BLaER1 treated with 17β-estradiol and CSF1 and Interleukin-3, amounts not matched to agents 10 nM and 100 nM (cell line): ENCODE results near the gene FHIT.

Experiments used
- H3K27ac ChIP-seq, 11 experiments: shearing (Covaris generic); formaldehyde crosslinking; 2 replicates each; pipeline ENCODE4 v1.8.1; 2022
- H3K27me3 ChIP-seq, 11 experiments: shearing (Covaris generic); formaldehyde crosslinking; 2 replicates each; pipeline ENCODE4 v1.8.1; 2022
- H3K36me3 ChIP-seq, 11 experiments: shearing (Covaris generic); formaldehyde crosslinking; 2 replicates each; pipeline ENCODE4 v1.8.1; 2022
- H3K4me1 ChIP-seq, 10 experiments: shearing (Covaris generic); formaldehyde crosslinking; 2 replicates each; pipeline ENCODE4 v1.8.1; 2022
- H3K4me2 ChIP-seq, 11 experiments: shearing (Covaris generic); formaldehyde crosslinking; 2 replicates each; pipeline ENCODE4 v1.8.1; 2022
- H3K4me3 ChIP-seq, 10 experiments: shearing (Covaris generic); formaldehyde crosslinking; 2 replicates each; pipeline ENCODE4 v1.8.1; 2022
- H3K9ac ChIP-seq, 11 experiments: shearing (Covaris generic); formaldehyde crosslinking; 2 replicates each; pipeline ENCODE4 v1.8.1; 2022
- H3K9me3 ChIP-seq, 11 experiments: shearing (Covaris generic); formaldehyde crosslinking; replicated peaks in 1 of 11; 2 replicates each; pipeline ENCODE4 v1.8.1; 2022
- H4K20me1 ChIP-seq, 11 experiments: shearing (Covaris generic); formaldehyde crosslinking; 2 replicates each; pipeline ENCODE4 v1.8.1; 2022
- Cebpa-rat ChIP-seq, 11 experiments: shearing (Covaris generic); IDR thresholded peaks; 2 replicates each; pipeline ENCODE4 v1.8.1; 2022

FHIT gene

DNA sequence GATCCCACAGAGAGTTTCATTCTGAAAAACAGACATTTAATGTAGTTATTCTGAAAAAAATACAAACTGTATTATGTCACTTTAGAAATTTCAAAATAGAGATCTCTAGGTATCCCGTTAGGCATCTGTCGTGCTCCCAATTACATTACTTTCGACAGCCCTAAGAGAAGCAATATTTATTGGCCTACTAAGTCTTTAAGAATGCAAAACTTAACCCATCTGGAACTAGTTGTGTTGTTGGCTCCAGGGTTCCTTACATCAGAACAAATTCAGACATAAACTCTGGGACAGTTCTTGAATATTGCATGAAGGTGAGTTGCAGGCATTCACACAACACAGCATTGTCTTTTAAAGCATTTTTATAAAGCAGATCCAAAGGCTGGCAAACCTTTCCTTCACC, 498.4 kb downstream of the FHIT start:
- Histone ChIP-seq H3K27ac (no peak overlapping the region), H4K20me1 (no peaks in the 10 kb centered on the region), H3K4me2 (no peak overlapping the region), H3K27me3 (no peaks in the 10 kb centered on the region), H3K9me3 (peaks cover 14 to 22% (median 17%) of the 10 kb centered on the region in 11 experiments), H3K9ac (no peak overlapping the region), H3K4me3 (no peak overlapping the region), H3K36me3 (no peaks in the 10 kb centered on the region), H3K4me1 (peaks cover 3 to 6% (median 6%) of the 10 kb centered on the region in 10 experiments; a peak in 18 of 20 replicates)
- no peak for TF ChIP-seq Cebpa-rat (IDR thresholded peaks at IDR 0.05)

DNA sequence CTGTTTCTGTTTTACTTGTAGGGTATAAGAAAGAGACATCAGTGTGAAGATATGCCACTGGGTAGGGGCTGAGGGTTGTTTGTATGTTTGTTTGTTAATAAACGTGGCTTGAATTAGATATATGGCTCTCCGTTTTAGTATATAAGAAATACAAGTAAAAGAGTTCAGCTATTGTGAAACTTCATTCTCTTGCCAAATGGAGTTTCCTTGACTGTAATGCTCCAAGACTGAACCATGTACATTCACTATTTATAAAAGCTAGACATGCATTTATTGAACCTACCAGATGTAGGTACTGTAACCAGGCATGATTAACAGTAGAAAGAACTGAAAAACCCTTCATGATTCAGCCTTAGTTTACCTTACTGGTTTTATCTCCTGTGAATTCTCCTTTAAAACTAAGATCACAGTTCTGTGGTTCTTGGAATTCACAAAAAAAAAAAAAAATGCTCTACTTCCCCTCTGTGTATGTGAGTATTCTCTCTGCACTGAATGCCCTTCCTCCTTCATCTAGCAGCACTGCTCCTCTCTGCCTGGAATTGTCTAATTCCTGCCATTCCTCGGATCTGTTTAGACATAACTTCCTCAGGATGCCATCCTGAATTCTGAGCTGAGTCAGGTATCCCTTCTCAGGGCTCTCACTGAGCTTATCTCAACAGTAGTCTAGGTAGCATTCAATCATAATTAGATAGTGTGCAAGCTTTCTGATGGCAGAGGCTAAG, 504.4 kb downstream of the FHIT start:
- Histone ChIP-seq H3K4me1 (peaks cover 7 to 18% (median 13%) of the 10 kb centered on the region in 10 experiments; a peak in 19 of 20 replicates), H4K20me1 (no peaks in the 10 kb centered on the region), H3K4me2 (peak overlapping the region in 1 of 11 experiments; percentile 2; a peak in 1 of 22 replicates), H3K27ac (no peak overlapping the region), H3K9me3 (peaks cover 14 to 22% (median 17%) of the 10 kb centered on the region in 11 experiments), H3K9ac (no peak overlapping the region), H3K36me3 (no peaks in the 10 kb centered on the region), H3K27me3 (no peaks in the 10 kb centered on the region), H3K4me3 (no peak overlapping the region)
- no peak for TF ChIP-seq Cebpa-rat (IDR thresholded peaks at IDR 0.05)

- Histone ChIP-seq H3K4me1 (peaks cover 7 to 18% (median 13%) of the 10 kb centered on the region in 10 experiments; a peak in 19 of 20 replicates), H3K9ac (no peak overlapping the region), H3K27ac (no peak overlapping the region), H3K4me3 (no peak overlapping the region), H3K4me2 (peak overlapping the region in 1 of 11 experiments; percentile 2; a peak in 1 of 22 replicates), H3K9me3 (peaks cover 13 to 22% (median 17%) of the 10 kb centered on the region in 11 experiments), H4K20me1 (no peaks in the 10 kb centered on the region), H3K36me3 (no peaks in the 10 kb centered on the region), H3K27me3 (no peaks in the 10 kb centered on the region)
- no peak for TF ChIP-seq Cebpa-rat (IDR thresholded peaks at IDR 0.05)
Measured at GRCh38 chr3:60746043-60746638, 505.1 kb downstream of the FHIT start.

DNA sequence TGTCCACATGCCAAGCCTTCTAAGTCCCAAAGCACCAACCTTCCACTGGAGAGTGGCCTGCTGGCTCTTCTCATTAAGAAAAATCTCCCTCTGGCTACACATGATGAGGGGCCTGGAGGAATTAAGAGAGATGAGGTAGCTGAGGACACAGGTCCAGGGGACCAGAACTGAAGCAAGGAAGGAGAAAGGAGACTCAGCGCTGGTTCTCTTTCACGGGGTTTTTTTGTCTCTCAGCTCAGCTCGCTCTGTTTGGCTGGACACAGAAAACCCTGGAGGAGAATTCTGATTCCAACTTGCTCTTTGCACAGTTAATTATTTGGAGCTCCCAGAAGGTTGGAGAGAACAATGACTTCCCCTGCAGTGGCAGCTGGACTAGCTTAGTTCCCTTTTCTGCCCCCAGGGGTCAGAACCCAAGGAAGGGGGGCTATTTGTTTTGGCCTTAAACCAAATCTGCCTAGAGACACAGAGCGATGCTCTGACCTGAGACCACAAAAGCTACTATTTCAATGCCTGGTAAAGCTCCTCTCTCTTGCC, 507.6 kb downstream of the FHIT start:
- H3K9ac ChIP-seq: 0 out of 22 replicates have a peak overlapping the region, but pooled peaks of 1 of the 11 experiments have one; percentile 5
- H3K4me3 ChIP-seq: no peak overlapping the region
- H3K36me3 ChIP-seq: no peaks in the 10 kb centered on the region
- no peaks in the 10 kb centered on the region for H3K9me3 ChIP-seq
- peak overlapping the region in 10 of 11 experiments; percentile 28 to 55 (median 43); a peak in 20 of 22 replicates for H3K4me2 ChIP-seq
- H3K27me3 ChIP-seq: no peaks in the 10 kb centered on the region
- no peaks in the 10 kb centered on the region for H4K20me1 ChIP-seq
- TF ChIP-seq Cebpa-rat (IDR thresholded peaks at IDR 0.05): no peak
- H3K27ac ChIP-seq: peak overlapping the region in 1 of 11 experiments; percentile 46; a peak in 1 of 22 replicates
- H3K4me1 ChIP-seq: peaks cover 7 to 19% (median 14%) of the 10 kb centered on the region in 10 experiments; a peak in 19 of 20 replicates

DNA sequence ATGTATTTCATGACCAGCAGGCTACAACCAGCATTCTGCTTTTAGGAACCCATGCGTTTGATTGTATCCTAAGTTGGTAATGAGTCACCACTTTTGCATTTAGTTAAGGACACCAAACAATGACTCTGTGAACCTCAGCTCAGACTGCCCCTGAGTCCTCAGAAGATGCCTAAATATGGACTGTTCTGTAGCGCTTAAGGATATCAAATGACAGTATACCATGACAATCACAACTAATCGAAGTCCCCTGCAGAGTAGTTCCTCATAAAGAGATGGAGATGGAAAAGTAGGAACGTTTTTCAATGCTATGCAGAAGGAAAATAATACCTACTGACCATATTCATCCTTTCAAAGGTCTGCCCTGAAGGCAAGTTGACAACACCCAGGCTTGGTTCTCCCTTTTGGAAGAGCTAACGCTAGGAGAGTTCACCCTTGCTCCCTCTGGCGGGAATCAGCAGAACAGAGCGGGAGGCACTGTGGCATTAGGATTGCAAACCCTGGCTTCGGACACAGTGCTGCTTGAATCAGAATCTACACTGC, 508.6 kb downstream of the FHIT start:
- H3K4me1 ChIP-seq: peaks cover 7 to 19% (median 14%) of the 10 kb centered on the region in 10 experiments; a peak in 19 of 20 replicates
- no peak for TF ChIP-seq Cebpa-rat (IDR thresholded peaks at IDR 0.05)
- H4K20me1 ChIP-seq: no peaks in the 10 kb centered on the region
- no peak overlapping the region for H3K27ac ChIP-seq
- H3K27me3 ChIP-seq: no peaks in the 10 kb centered on the region
- H3K36me3 ChIP-seq: no peaks in the 10 kb centered on the region
- H3K4me2 ChIP-seq: no peak overlapping the region
- no peak overlapping the region for H3K9ac ChIP-seq
- no peak overlapping the region for H3K4me3 ChIP-seq
- H3K9me3 ChIP-seq: no peaks in the 10 kb centered on the region

DNA sequence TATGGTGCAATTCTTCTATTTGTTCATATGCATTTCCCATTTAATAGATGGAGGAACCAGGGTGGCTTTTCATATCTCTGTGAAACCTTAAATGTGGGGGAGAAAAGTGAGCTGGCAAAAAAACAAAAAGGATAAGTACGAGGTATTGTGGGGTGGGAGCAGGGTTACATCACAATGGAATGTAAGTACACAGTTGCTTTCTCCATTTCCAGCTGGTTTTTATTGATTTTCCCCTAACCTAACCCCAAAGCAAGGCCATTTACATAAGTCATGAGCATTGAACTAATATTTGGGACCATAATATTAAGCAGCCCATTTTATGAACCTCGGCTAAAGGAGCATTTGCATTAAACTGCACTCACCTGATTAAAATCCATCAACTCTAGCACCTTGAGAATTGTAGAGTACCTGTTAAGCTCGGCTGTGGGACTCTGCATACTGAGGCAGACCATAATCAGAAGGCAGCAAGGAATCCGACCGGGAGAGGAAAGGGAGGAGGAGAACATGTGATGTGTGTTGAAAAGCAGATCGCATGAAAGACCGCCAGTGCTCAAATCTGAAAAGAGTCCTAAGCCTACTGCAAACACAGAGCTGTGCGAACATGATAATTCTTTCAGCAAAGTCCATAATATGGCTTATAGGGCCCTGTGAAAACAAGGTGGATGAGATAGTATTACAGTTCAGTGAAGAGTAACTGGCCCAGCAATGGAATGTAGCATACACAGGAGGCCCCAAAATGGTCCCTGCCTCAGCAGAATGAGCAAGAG, 513.4 kb downstream of the FHIT start:
- Histone ChIP-seq H3K27ac (no peak overlapping the region), H4K20me1 (no peaks in the 10 kb centered on the region), H3K9ac (no peak overlapping the region), H3K4me3 (no peak overlapping the region), H3K36me3 (no peaks in the 10 kb centered on the region), H3K4me1 (peaks cover 0 to 6% (median 0%) of the 10 kb centered on the region in 10 experiments; a peak in 3 of 20 replicates), H3K4me2 (no peak overlapping the region), H3K9me3 (no peaks in the 10 kb centered on the region), H3K27me3 (no peaks in the 10 kb centered on the region)
- no peak for TF ChIP-seq Cebpa-rat (IDR thresholded peaks at IDR 0.05)

DNA sequence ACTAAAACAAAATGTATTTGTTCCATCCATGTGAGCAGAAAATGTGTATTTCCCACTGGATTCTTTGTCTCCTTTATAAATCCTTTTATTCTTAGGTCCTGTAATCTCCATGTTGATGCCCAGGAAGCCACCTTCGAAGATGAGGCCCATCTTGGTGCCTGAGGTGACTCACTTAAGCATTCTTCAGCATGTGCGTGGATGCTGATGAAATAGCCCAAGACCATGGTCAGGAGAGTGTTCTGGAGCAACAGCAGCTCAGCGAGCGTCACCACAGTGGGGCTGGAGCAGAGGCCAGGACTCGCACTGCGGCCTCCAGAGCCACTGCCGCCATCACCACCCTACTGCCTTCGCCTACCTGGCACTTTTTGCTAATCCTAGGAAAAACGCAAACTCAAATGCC, 520.9 kb downstream of the FHIT start:
- H3K4me2 ChIP-seq: no peak overlapping the region
- H3K4me1 ChIP-seq: no peaks in the 10 kb centered on the region
- H4K20me1 ChIP-seq: no peaks in the 10 kb centered on the region
- H3K4me3 ChIP-seq: no peak overlapping the region
- H3K9me3 ChIP-seq: peaks cover 0 to 14% (median 0%) of the 10 kb centered on the region in 11 experiments; a peak in 2 of 22 replicates
- no peaks in the 10 kb centered on the region for H3K36me3 ChIP-seq
- no peak overlapping the region for H3K27ac ChIP-seq
- H3K27me3 ChIP-seq: no peaks in the 10 kb centered on the region
- no peak for TF ChIP-seq Cebpa-rat (IDR thresholded peaks at IDR 0.05)
- H3K9ac ChIP-seq: no peak overlapping the region

GRCh38 chr3:60729056-60729455, 522.2 kb downstream of the FHIT start:
- Histone ChIP-seq H3K4me1 (no peaks in the 10 kb centered on the region), H3K36me3 (no peaks in the 10 kb centered on the region), H3K9me3 (peaks cover 0 to 14% (median 0%) of the 10 kb centered on the region in 11 experiments; a peak in 2 of 22 replicates), H3K4me3 (no peak overlapping the region), H3K9ac (no peak overlapping the region), H3K27me3 (no peaks in the 10 kb centered on the region), H4K20me1 (no peaks in the 10 kb centered on the region), H3K27ac (no peak overlapping the region), H3K4me2 (no peak overlapping the region)
- no peak for TF ChIP-seq Cebpa-rat (IDR thresholded peaks at IDR 0.05)
